HT1080 (cell line): ENCODE results near the gene PIK3R4. TPM values are rescaled to one million over a fixed set of nuclear protein-coding genes. Genes with fewer than 3 reads are reported as not detected.

Experiments
- DNase-seq: peaks from one replicate; pipeline ENCODE4 v3.0.0-alpha.2; 2015; ENCODE audit warnings: low read depth
- total RNA-seq: library from RNA; depleted of rRNA; stranded (reverse); fragments of >200 nt; shearing (Covaris generic); gene quantifications from 2 replicates; pipeline ENCODE4 v1.2.3, GENCODE V29; 2014; rRNA removed

Gene PIK3R4
- total RNA-seq, 1 experiment from 2014 or later: 65.0 TPM

DNA sequence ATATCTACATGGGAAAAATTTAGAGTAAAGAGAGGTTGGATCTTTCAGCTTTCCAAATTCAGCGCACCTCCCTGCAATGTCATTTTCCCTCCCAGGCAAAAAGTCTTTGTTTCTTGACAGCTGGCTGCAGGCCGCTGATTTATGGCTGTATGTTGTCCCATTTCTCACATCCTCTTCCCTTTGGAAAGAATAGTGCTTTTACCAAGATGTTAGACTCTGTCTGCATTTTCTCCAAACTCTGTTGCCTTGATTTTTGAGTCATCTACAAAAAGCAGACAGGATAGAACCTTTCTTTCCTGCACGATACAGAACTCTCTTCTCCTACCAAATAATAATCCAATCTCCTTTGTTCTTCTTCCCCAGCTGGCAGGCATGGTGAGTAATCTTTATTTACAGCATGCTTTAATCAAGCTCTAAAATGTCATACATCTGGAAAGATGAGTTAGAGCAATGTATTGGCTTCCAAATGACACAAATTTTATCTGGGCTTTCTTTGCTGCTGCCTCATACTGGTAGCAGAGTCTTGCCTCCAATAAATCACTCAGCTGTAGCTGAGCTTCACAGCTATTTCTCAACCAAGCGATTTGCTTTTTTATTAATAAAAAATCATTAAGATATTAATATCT, 101.9 kb downstream of the PIK3R4 start:
- no peak for DNase-seq

GRCh38 chr3:130640027-130640426, 106.6 kb downstream of the PIK3R4 start:
- DNase-seq: no peak

GRCh38 chr3:130636480-130637234, 110.0 kb downstream of the PIK3R4 start:
- no peak for DNase-seq

DNA sequence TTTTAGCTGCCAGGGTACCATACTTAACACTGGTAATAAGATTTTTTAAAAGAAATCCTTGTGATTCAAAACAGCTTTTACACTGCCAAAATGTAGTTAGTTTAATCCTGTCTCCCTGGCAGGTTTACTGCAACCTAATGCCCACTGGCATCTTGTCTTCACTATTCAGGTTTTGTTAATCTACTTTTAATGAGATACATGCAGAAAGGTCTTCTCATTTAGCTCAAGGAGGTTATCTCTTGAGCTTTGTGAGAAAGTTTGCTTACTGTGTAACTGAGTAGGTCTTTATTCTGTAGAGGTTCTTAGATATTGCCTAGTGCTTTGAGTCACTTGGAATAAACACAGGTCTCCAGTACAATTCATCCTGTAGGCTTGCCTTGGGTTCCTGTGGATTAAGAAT, 110.7 kb downstream of the PIK3R4 start:
- no peak for DNase-seq

DNA sequence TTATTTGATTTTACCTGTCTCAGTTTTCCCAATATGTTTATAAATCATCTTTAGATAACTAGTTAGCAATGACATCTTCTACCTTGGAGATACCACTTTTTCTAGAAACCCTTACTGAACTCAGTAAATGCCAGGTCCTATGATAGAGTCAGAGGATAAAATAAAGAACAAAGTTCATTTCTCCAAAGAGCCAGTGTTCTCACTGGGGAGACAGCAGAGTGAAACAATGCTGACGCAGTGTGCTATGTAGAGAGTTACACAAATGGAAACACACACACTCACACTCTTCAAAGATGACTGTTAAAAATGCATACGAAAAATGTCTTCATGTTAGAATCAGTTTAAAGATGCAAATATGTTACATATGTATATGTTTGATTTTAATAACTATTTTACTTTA, 111.3 kb downstream of the PIK3R4 start:
- DNase-seq: no peak

Other genes with a start within 250 kb of the PIK3R4 start
- gene COL6A6, start 229.7 kb downstream of the PIK3R4 start, total RNA-seq: not detected in 2 replicates
- gene ATP2C1, start 147.3 kb upstream of the PIK3R4 start, total RNA-seq: 56.9 and 84.4 TPM in 2 replicates